ENCODE measurements around the gene SSU72. TPM values are rescaled to one million over a fixed set of nuclear protein-coding genes. Genes with fewer than 3 reads are reported as not detected.
A peak's percentile ranks its signal among the peaks of the same experiment; 100 is the strongest.

Gene SSU72
- total RNA-seq, 1 experiment from 2014 or later = 217 TPM

DNA sequence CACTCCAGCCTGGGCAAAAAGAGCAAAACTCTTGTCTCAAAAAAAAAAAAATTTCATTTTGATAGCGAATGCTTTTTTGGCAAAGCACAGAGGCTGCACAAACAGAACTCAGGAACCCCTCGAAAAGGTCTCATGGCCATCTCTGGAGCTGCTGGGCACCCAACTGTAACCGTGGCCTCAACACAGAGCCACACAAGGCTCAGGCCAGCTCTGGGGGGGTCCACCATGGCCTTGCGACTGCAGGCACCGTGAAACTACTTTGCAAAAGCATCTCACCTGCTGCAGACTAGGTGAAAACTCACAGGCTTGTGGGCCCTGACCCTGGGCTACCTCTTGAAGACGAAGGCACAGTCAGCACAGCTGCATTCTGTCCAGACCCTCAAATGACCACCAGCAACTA is 18.2 kb downstream of the SSU72 start:
- H3K36me3 ChIP-seq (ENCODE audit: control insufficient read depth, insufficient read depth, low read length) = no peaks in the 10 kb centered on the region
- no peak for DNase-seq (ENCODE audit: low read depth, low spot score)
- no TSS peak for BruUV-seq (replicated peaks)
- H3K4me3 ChIP-seq (ENCODE audit: low read depth in 2 of 2, low read length in 2 of 2) = no peak overlapping the region
- ATAC-seq = no peak
- intact Hi-C loops (cut with micrococcal nuclease; ENCODE audit: unreplicated experiment) (no loop called here), in situ Hi-C loops (cut with HindIII; ENCODE audit: low pct_unique_long_range_greater_than_20kb, low sequenced_read_pairs) (no loop called here)
- H3K4me1 ChIP-seq (ENCODE audit: control insufficient read depth, insufficient read depth, low read length) = 0 out of 2 replicates have a peak, but pooled peaks cover under 1% of the 10 kb centered on the region
- POLR2A ChIA-PET = no interaction called here
- TF ChIP-seq POLR2AphosphoS5 (IDR thresholded peaks at IDR 0.05; ENCODE audit: low read depth, low read length) (no peak), SIN3A (IDR thresholded peaks at IDR 0.05; ENCODE audit: borderline replicate concordance, insufficient read depth, low read depth, low read length) (no peak), TCF7L2 (IDR thresholded peaks at IDR 0.05; ENCODE audit: low read depth, low read length) (no peak)
- TF ChIP-seq, protein P1, sequence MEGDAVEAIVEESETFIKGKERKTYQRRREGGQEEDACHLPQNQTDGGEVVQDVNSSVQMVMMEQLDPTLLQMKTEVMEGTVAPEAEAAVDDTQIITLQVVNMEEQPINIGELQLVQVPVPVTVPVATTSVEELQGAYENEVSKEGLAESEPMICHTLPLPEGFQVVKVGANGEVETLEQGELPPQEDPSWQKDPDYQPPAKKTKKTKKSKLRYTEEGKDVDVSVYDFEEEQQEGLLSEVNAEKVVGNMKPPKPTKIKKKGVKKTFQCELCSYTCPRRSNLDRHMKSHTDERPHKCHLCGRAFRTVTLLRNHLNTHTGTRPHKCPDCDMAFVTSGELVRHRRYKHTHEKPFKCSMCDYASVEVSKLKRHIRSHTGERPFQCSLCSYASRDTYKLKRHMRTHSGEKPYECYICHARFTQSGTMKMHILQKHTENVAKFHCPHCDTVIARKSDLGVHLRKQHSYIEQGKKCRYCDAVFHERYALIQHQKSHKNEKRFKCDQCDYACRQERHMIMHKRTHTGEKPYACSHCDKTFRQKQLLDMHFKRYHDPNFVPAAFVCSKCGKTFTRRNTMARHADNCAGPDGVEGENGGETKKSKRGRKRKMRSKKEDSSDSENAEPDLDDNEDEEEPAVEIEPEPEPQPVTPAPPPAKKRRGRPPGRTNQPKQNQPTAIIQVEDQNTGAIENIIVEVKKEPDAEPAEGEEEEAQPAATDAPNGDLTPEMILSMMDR (IDR thresholded peaks at IDR 0.05) = no peak
- TF ChIP-seq, protein P2, sequence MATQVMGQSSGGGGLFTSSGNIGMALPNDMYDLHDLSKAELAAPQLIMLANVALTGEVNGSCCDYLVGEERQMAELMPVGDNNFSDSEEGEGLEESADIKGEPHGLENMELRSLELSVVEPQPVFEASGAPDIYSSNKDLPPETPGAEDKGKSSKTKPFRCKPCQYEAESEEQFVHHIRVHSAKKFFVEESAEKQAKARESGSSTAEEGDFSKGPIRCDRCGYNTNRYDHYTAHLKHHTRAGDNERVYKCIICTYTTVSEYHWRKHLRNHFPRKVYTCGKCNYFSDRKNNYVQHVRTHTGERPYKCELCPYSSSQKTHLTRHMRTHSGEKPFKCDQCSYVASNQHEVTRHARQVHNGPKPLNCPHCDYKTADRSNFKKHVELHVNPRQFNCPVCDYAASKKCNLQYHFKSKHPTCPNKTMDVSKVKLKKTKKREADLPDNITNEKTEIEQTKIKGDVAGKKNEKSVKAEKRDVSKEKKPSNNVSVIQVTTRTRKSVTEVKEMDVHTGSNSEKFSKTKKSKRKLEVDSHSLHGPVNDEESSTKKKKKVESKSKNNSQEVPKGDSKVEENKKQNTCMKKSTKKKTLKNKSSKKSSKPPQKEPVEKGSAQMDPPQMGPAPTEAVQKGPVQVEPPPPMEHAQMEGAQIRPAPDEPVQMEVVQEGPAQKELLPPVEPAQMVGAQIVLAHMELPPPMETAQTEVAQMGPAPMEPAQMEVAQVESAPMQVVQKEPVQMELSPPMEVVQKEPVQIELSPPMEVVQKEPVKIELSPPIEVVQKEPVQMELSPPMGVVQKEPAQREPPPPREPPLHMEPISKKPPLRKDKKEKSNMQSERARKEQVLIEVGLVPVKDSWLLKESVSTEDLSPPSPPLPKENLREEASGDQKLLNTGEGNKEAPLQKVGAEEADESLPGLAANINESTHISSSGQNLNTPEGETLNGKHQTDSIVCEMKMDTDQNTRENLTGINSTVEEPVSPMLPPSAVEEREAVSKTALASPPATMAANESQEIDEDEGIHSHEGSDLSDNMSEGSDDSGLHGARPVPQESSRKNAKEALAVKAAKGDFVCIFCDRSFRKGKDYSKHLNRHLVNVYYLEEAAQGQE (IDR thresholded peaks at IDR 0.05; ENCODE audit: insufficient read depth in 1 of 2, low read depth in 2 of 2, low read length in 1 of 2) = no peak
- no peaks in the 10 kb centered on the region for H3K9me3 ChIP-seq (ENCODE audit: control insufficient read depth, insufficient read depth, low read depth, low read length)
- H3K27me3 ChIP-seq (ENCODE audit: control insufficient read depth, insufficient read depth, low read length) = no peaks in the 10 kb centered on the region
- CTCF ChIA-PET = no interaction called here
- no peak overlapping the region for H3K27ac ChIP-seq (ENCODE audit: low read length)

- Histone ChIP-seq H3K27me3 (ENCODE audit: control insufficient read depth, insufficient read depth, low read length) (no peaks in the 10 kb centered on the region), H3K4me3 (ENCODE audit: low read depth in 2 of 2, low read length in 2 of 2) (no peak overlapping the region), H3K4me1 (ENCODE audit: control insufficient read depth, insufficient read depth, low read length) (peaks cover 4% of the 10 kb centered on the region; the same call in 1 of the 2 replicates), H3K36me3 (ENCODE audit: control insufficient read depth, insufficient read depth, low read length) (no peaks in the 10 kb centered on the region), H3K9me3 (ENCODE audit: control insufficient read depth, insufficient read depth, low read depth, low read length) (no peaks in the 10 kb centered on the region), H3K27ac (ENCODE audit: low read length) (no peak overlapping the region)
- CTCF ChIA-PET = no interaction called here
- POLR2A ChIA-PET = no interaction called here
- intact Hi-C loops (cut with micrococcal nuclease; ENCODE audit: unreplicated experiment) = no loop called here
- no peak for TF ChIP-seq POLR2AphosphoS5 (IDR thresholded peaks at IDR 0.05; ENCODE audit: low read depth, low read length)
- TF ChIP-seq, protein P2 (IDR thresholded peaks at IDR 0.05; ENCODE audit: insufficient read depth in 1 of 2, low read depth in 2 of 2, low read length in 1 of 2) = no peak
- no peak for TF ChIP-seq SIN3A (IDR thresholded peaks at IDR 0.05; ENCODE audit: borderline replicate concordance, insufficient read depth, low read depth, low read length)
- TF ChIP-seq, protein P1 (IDR thresholded peaks at IDR 0.05) = no peak
- no peak for TF ChIP-seq TCF7L2 (IDR thresholded peaks at IDR 0.05; ENCODE audit: low read depth, low read length)
- no peak for DNase-seq (ENCODE audit: low read depth, low spot score)
- BruUV-seq (replicated peaks) = no TSS peak
- in situ Hi-C loops (cut with HindIII; ENCODE audit: low pct_unique_long_range_greater_than_20kb, low sequenced_read_pairs) = no loop called here
- ATAC-seq = peak; percentile 56
These were observed 19.4 kb downstream of the SSU72 start for GRCh38 chr1:1554926-1555915.

Data from Panc1 (cell line).